ENCODE data around the gene CLEC4E.

GRCh38 chr12:8589679-8590078 lies 49.0 kb upstream of the CLEC4E start:
- TF ChIP-seq CTCF (IDR thresholded peaks at IDR 0.05; ENCODE audit: low read depth, low read length) (no peak), EZH2phosphoT487 (IDR thresholded peaks at IDR 0.05; ENCODE audit: low read depth) (no peak)

Data from OCI-LY3 (cell line).